Brain microvascular endothelial cell (primary cell): Measurements from ENCODE around the gene ENSA.

ENCODE experiments used
- DNase-seq: peaks from one replicate; pipeline ENCODE4 v3.0.0-alpha.2; 2020
- H3K27ac ChIP-seq: fragments of 250-450 bp; sonication (Bioruptor Pico); 2 replicates; pipeline ENCODE4 v1.5.1; 2020; ENCODE audit warnings: mild to moderate bottlenecking, moderate library complexity
- H3K27me3 ChIP-seq: fragments of 250-450 bp; sonication (Bioruptor Pico); replicated peaks from 2 replicates; pipeline ENCODE4 v1.5.1; 2020; ENCODE audit warnings: mild to moderate bottlenecking
- H3K36me3 ChIP-seq: fragments of 250-450 bp; sonication (Bioruptor Pico); replicated peaks from 2 replicates; pipeline ENCODE4 v1.5.1; 2020; ENCODE audit warnings: mild to moderate bottlenecking
- H3K4me3 ChIP-seq: 2 replicates; pipeline ENCODE4 v1.5.1; 2011; ENCODE audit warnings: low read depth, mild to moderate bottlenecking, control low read depth, low read length, moderate library complexity
- in situ Hi-C: cut with HindIII; loops from 2 replicates; pipeline ENCODE4 v1.10.0; 2017; ENCODE audit warnings: low sequenced_read_pairs, low pct_ligation_motif_present
- TF ChIP-seq, protein P1 (sequence below): IDR thresholded peaks from 2 replicates; pipeline ENCODE4 v1.5.1; 2011; ENCODE audit warnings: low read depth, mild to moderate bottlenecking, moderate library complexity, low read length, control low read depth, inconsistent platforms; ENCODE audit errors: missing control alignments

ENSA gene

DNA sequence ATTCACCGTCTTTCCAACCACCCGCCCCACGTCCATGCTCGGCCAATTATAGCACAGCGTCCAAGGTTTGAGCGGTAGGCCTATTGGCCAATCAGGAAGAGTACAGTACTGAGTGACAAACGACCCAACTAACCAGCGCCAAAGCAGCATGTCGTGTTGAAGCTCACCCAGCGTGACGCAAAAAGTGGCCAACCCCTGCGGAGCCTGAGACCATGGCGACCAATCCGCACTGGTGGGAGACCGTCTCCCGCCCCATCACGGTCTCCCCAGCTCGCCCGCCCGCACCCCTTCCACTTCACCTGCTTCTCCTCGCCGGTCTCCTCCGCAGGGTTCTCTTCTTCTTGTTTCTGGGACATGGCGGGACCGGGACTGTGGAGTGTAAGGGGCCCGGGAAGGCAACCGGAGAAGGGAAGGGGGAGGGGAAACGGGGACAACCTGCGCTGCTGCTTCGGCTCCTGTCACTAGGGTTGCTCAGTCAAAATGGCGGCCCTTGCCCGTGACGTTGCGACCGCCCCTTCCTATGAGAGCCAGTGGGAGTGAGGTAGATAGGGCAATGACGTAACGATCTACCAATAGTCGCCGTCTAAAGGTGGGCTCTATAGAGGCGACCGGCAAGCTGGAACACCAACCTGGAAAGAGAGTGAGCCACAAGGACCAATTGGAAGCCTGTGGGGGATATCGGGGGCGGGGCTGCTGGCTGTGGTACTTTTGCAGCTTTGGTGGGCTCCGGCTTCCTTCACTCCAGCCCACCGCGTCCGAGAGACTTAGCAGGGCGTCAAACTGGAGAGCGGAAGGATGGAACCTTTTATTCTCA, at the start of gene ENSA:
Gene ENSA, minus strand, starts transcription at position 498 of the 814 bp plus-strand sequence. Its CDS starts 142 bp downstream, at position 356.
- H3K36me3 ChIP-seq, result peaks cover 24% of the 10 kb centered on the region
- H3K27ac ChIP-seq, result peak within 1 kb of the TSS; percentile 92
- in situ Hi-C loops, result loop anchor here (25.0 kb wide), 1 partner anchor 183 kb away; the partner anchor contains the start of gene CTSK

DNA sequence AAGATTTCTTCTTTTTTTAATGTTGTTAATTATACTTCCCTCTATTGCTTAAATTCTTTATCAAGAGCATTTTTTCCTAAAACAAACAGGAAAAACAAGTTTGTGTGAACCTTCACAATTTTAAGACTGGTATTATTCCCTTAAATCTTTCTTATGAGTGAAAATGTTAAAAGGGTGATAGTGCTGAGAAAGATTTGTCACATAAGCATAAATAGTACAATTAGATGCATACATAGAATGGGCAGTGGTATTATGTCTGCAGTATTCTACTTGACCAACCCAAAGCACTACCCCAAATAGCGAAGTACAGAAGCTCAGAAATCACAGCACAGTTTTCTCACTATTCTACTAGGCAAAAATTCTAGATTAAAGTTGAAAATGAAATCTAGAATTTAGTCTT, 49.6 kb upstream of the ENSA start:
- in situ Hi-C loops, result no loop called here
- Histone ChIP-seq H3K4me3 (no peak overlapping the region), H3K27me3 (no peaks in the 10 kb centered on the region), H3K36me3 (no peaks in the 10 kb centered on the region), H3K27ac (no peak overlapping the region)
- TF ChIP-seq, protein P1, sequence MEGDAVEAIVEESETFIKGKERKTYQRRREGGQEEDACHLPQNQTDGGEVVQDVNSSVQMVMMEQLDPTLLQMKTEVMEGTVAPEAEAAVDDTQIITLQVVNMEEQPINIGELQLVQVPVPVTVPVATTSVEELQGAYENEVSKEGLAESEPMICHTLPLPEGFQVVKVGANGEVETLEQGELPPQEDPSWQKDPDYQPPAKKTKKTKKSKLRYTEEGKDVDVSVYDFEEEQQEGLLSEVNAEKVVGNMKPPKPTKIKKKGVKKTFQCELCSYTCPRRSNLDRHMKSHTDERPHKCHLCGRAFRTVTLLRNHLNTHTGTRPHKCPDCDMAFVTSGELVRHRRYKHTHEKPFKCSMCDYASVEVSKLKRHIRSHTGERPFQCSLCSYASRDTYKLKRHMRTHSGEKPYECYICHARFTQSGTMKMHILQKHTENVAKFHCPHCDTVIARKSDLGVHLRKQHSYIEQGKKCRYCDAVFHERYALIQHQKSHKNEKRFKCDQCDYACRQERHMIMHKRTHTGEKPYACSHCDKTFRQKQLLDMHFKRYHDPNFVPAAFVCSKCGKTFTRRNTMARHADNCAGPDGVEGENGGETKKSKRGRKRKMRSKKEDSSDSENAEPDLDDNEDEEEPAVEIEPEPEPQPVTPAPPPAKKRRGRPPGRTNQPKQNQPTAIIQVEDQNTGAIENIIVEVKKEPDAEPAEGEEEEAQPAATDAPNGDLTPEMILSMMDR, result no peak
- no peak for DNase-seq

More for the DNA sequence above, at the start of gene ENSA:
- TF ChIP-seq, protein P1, result no peak
- DNase-seq, result peak; percentile 100
- H3K27me3 ChIP-seq, result no peaks in the 10 kb centered on the region
- peak within 1 kb of the TSS; percentile 84 for H3K4me3 ChIP-seq

DNA sequence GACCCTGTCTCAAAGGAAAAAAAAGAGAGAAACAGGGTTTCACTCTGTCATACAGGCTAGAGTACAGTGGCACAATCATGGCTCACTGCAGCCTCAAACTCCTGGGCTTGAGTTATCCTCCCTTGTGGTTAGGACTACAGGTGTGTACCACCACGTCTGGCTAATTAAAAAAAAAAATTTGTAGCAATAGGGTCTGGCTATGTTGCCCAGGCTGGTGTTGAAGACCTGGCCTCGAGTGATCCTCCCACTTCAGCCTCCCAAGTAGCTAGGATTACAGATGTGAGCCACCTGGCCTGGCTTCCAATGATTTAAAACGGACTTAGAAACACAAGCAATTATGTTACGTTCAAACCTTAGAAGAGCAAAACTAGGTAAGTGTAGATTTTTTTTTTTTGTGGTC, 45.5 kb upstream of the ENSA start:
- no peak overlapping the region for H3K27ac ChIP-seq
- in situ Hi-C loops, result no loop called here

GRCh38 chr1:150663321-150663720, 33.9 kb upstream of the ENSA start:
- Histone ChIP-seq H3K27me3 (no peaks in the 10 kb centered on the region), H3K36me3 (peaks cover 11% of the 10 kb centered on the region), H3K4me3 (no peak overlapping the region), H3K27ac (no peak overlapping the region)
- no peak for DNase-seq
- TF ChIP-seq, protein P1, result no peak
- in situ Hi-C loops, result no loop called here

More for the DNA sequence above, 45.5 kb upstream of the ENSA start:
- no peak for DNase-seq
- no peaks in the 10 kb centered on the region for H3K27me3 ChIP-seq
- no peak overlapping the region for H3K4me3 ChIP-seq
- H3K36me3 ChIP-seq, result no peaks in the 10 kb centered on the region
- TF ChIP-seq, protein P1, result no peak

- Histone ChIP-seq H3K36me3 (peaks cover 10% of the 10 kb centered on the region), H3K4me3 (no peak overlapping the region), H3K27me3 (no peaks in the 10 kb centered on the region), H3K27ac (no peak overlapping the region)
- in situ Hi-C loops, result no loop called here
- no peak for DNase-seq
- TF ChIP-seq, protein P1, result no peak
Measured at GRCh38 chr1:150662811-150663210, 33.4 kb upstream of the ENSA start.
